IMR-90 (cell line): ENCODE measurements around the gene IGSF9B. TPM values are rescaled to one million over a fixed set of nuclear protein-coding genes. Genes with fewer than 3 reads are reported as not detected.

Source experiments
- ATAC-seq: fragments of 200-7000 bp; cut with Tn5 transposase; 2 replicates; pipeline ENCODE4 v1.9.1; 2020; ENCODE audit warnings: low read depth, mild to moderate bottlenecking, moderate library complexity
- BruUV-seq: library from RNA; stranded (reverse); fragments of 400-500 nt; replicated peaks from 2 replicates; lab custom pipeline; 2021; lab: Mats Ljungman, UMichigan
- CTCF ChIA-PET: fragments of 300-600 bp; formaldehyde crosslinking; extraction: SDS; loops from one replicate; lab custom pipeline; 2021; ENCODE audit warnings: antibody characterized with exemption; lab: Yijun Ruan, JAX
- POLR2A ChIA-PET: fragments of 300-600 bp; sonication (Branson Sonifier 250); formaldehyde crosslinking; loops from one replicate; lab custom pipeline; 2022; ENCODE audit warnings: antibody characterized with exemption; ENCODE audit not compliant: unreplicated experiment; lab: Charles Lee
- DNase-seq: peaks from one replicate; pipeline ENCODE4 v3.0.0; 2013
- H2AFZ ChIP-seq: replicated peaks from 2 replicates; pipeline ENCODE3; 2013; ENCODE audit warnings: low read length, mild to moderate bottlenecking; ENCODE audit not compliant: poor library complexity
- H2AK5ac ChIP-seq: 2 replicates; pipeline ENCODE4 v1.6.1; 2013; ENCODE audit warnings: low read depth, low read length, inconsistent platforms
- H2AK9ac ChIP-seq: replicated peaks from 2 replicates; pipeline ENCODE3; 2013; ENCODE audit warnings: mild to moderate bottlenecking, low read depth, low read length, moderate library complexity; ENCODE audit not compliant: poor library complexity
- H2BK120ac ChIP-seq: 2 replicates; pipeline ENCODE4 v1.6.1; 2013; ENCODE audit warnings: low read depth, low read length, inconsistent platforms
- H2BK15ac ChIP-seq: 3 replicates; pipeline ENCODE4 v1.6.1; 2013; ENCODE audit warnings: low read depth, low read length, inconsistent platforms
- H2BK20ac ChIP-seq: 2 replicates; pipeline ENCODE4 v1.6.1; 2013; ENCODE audit warnings: low read depth, mild to moderate bottlenecking, inconsistent platforms, low read length, moderate library complexity
- H2BK5ac ChIP-seq: 2 replicates; pipeline ENCODE4 v1.6.1; 2013; ENCODE audit warnings: mild to moderate bottlenecking, low read depth, low read length, inconsistent platforms; ENCODE audit not compliant: poor library complexity, severe bottlenecking
- H3K14ac ChIP-seq: replicated peaks from 2 replicates; pipeline ENCODE4 v1.6.1; 2013; ENCODE audit warnings: low read depth, low read length, inconsistent platforms
- H3K18ac ChIP-seq: 2 replicates; pipeline ENCODE4 v1.6.1; 2013; ENCODE audit warnings: low read depth, low read length, control low read depth
- H3K23ac ChIP-seq: 2 replicates; pipeline ENCODE4 v1.6.1; 2013; ENCODE audit warnings: low read depth, low read length, inconsistent platforms
- H3K27ac ChIP-seq: 2 replicates; pipeline ENCODE4 v1.5.1; 2013; ENCODE audit warnings: mild to moderate bottlenecking, control low read depth, low read length; ENCODE audit not compliant: insufficient read depth
- H3K27me3 ChIP-seq: 2 replicates; pipeline ENCODE4 v1.6.1; 2013; ENCODE audit warnings: low read length; ENCODE audit not compliant: control insufficient read depth, insufficient read depth
- H3K36me3 ChIP-seq: 2 replicates; pipeline ENCODE4 v1.6.1; 2013; ENCODE audit warnings: low read length, mixed read lengths; ENCODE audit not compliant: control insufficient read depth, insufficient read depth
- H3K4ac ChIP-seq: 2 replicates; pipeline ENCODE4 v1.6.1; 2013; ENCODE audit warnings: low read depth, low read length, inconsistent platforms
- H3K4me1 ChIP-seq: 2 replicates; pipeline ENCODE4 v1.6.1; 2013; ENCODE audit warnings: low read length, mixed read lengths; ENCODE audit not compliant: control insufficient read depth, insufficient read depth
- H3K4me2 ChIP-seq: 2 replicates; pipeline ENCODE4 v1.6.1; 2013; ENCODE audit warnings: low read depth, mild to moderate bottlenecking, control low read depth, low read length, moderate library complexity
- H3K4me3 ChIP-seq: 2 replicates; pipeline ENCODE4 v1.5.1; 2013; ENCODE audit warnings: low read depth, mild to moderate bottlenecking, control low read depth, low read length, moderate library complexity; ENCODE audit not compliant: insufficient read depth
- H3K56ac ChIP-seq: 2 replicates; pipeline ENCODE4 v1.6.1; 2013; ENCODE audit warnings: low read length, inconsistent platforms; ENCODE audit not compliant: insufficient read depth; ENCODE audit errors: extremely low read depth
- H3K79me1 ChIP-seq, 2 experiments: 2 replicates each; pipeline ENCODE4 v1.6.1; 2013; ENCODE audit warnings: low read length in 2 of 2, inconsistent platforms in 1 of 2, low read depth in 1 of 2
- H3K9ac ChIP-seq: 2 replicates; pipeline ENCODE4 v1.6.1; 2013; ENCODE audit warnings: low read depth, low read length, control low read depth
- H3K9me1 ChIP-seq: 2 replicates; pipeline ENCODE4 v1.6.1; 2013; ENCODE audit warnings: low read length, inconsistent platforms; ENCODE audit not compliant: insufficient read depth
- H3K9me3 ChIP-seq: 2 replicates; pipeline ENCODE4 v1.6.1; 2013; ENCODE audit warnings: low read length; ENCODE audit not compliant: control insufficient read depth, insufficient read depth
- H4K20me1 ChIP-seq: 2 replicates; pipeline ENCODE4 v1.6.1; 2013; ENCODE audit warnings: low read length, inconsistent platforms; ENCODE audit not compliant: insufficient read depth
- H4K5ac ChIP-seq: 2 replicates; pipeline ENCODE4 v1.6.1; 2013; ENCODE audit warnings: mild to moderate bottlenecking, low read depth, low read length, control low read depth
- H4K8ac ChIP-seq, 2 experiments: 2 replicates each; pipeline ENCODE4 v1.6.1; 2013; ENCODE audit warnings: low read depth in 2 of 2, low read length in 2 of 2, control low read depth in 1 of 2, inconsistent platforms in 1 of 2
- H4K91ac ChIP-seq: 2 replicates; pipeline ENCODE4 v1.6.1; 2013; ENCODE audit warnings: low read depth, low read length, inconsistent platforms; ENCODE audit not compliant: insufficient read depth
- BHLHE40 ChIP-seq: fragments of 150-350 bp; IDR thresholded peaks from 2 replicates; pipeline ENCODE4 v1.6.1; 2016; ENCODE audit warnings: mild to moderate bottlenecking, low read depth, low read length
- RCOR1 ChIP-seq: IDR thresholded peaks from 2 replicates; pipeline ENCODE4 v1.6.1; 2012; ENCODE audit warnings: mild to moderate bottlenecking, low read length, improper control_type of control experiment; ENCODE audit not compliant: insufficient replicate concordance
- RFX5 ChIP-seq: IDR thresholded peaks from 2 replicates; pipeline ENCODE4 v1.8.0; 2012; ENCODE audit warnings: low read depth, mild to moderate bottlenecking, low read length, moderate library complexity
- WGBS, 2 experiments: methylation state at CpG; one replicate each; pipeline versions ENCODE4 v1.1.5 to v1.1.7; 2013; ENCODE audit warnings: missing lambda C conversion rate in 2 of 2; ENCODE audit not compliant: insufficient read length in 1 of 2; ENCODE audit errors: extremely low coverage in 2 of 2; 5-methylcytosine and 5-hydroxymethylcytosine counted together
- dilution Hi-C: fragments of 300-500 bp; cut with HindIII; formaldehyde crosslinking; loops from one replicate; pipeline ENCODE4 v1.14.3; 2018; ENCODE audit warnings: low sequenced_read_pairs; ENCODE audit not compliant: unreplicated experiment
- in situ Hi-C: fragments of 300-500 bp; cut with MboI; formaldehyde crosslinking; loops from 3 replicates; pipeline ENCODE4 v1.14.3; 2019; ENCODE audit warnings: low sequenced_read_pairs, inconsistent platforms, mixed read lengths
- intact Hi-C: fragments of 100-400 bp; cut with micrococcal nuclease; formaldehyde crosslinking; loops from 2 replicates; pipeline ENCODE4 v1.10.0; 2022
- polyA plus RNA-seq, 3 experiments: library from polyadenylated mRNA; depleted of rRNA; stranded (reverse); fragments of >200 nt; gene quantifications; 2 replicates each; pipeline ENCODE4 v1.2.3, GENCODE V29; 2012; ENCODE audit warnings: low replicate concordance in 1 of 3
- total RNA-seq: library from RNA; depleted of rRNA; stranded (reverse); fragments of >200 nt; gene quantifications from 2 replicates; pipeline ENCODE4 v1.2.3, GENCODE V29; 2012
- TF ChIP-seq, protein P1 (sequence below): fragments of 150-350 bp; IDR thresholded peaks from 2 replicates; pipeline ENCODE4 v1.6.1; 2016; ENCODE audit warnings: low read depth, mild to moderate bottlenecking, low read length, moderate library complexity, borderline replicate concordance
- TF ChIP-seq, protein P2 (sequence below): fragments of 150-350 bp; IDR thresholded peaks from 2 replicates; pipeline ENCODE4 v1.6.1; 2017; ENCODE audit warnings: mild to moderate bottlenecking, antibody characterized with exemption, low read length, low read depth

The IGSF9B gene
- total and polyA plus RNA-seq, 2 of the 4 experiments (the other 2 are of a cell fraction), result under 0.01 to 0.10 TPM

DNA sequence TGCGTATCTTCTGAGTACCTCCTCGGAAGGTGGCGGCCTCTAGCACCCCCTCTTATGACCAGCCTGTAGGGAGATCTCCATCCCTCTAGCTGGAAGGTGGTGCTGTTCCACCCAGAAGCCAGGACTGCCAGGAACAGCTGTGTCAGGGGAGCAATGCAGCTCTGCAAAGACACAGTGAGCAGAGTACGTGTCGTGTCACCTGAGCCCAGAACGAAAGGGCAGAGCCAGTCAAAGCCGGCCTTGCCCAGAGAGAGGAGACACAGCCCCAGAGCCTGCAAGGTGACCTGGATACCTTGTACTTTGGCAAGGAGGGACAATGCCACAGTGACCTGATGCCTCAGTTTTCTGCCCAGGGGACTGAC is 18.7 kb upstream of the IGSF9B start:
- in situ Hi-C loops (no loop called here), intact Hi-C loops (no loop called here), dilution Hi-C loops (no loop called here)
- Histone ChIP-seq H3K9me3 (no peaks in the 10 kb centered on the region), H3K9ac (no peak overlapping the region), H2BK120ac (no peak overlapping the region), H3K4ac (no peak overlapping the region), H2BK15ac (no peak overlapping the region), H3K4me2 (no peak overlapping the region), H3K4me3 (no peak overlapping the region), H3K18ac (no peak overlapping the region), H2AFZ (no peak overlapping the region), H2BK5ac (no peak overlapping the region), H2BK20ac (no peak overlapping the region), H2AK9ac (no peak overlapping the region), H4K8ac (no peak overlapping the region), H3K27ac (no peak overlapping the region), H4K20me1 (no peaks in the 10 kb centered on the region), H2AK5ac (no peak overlapping the region), H3K4me1 (no peaks in the 10 kb centered on the region), H3K79me1 (no peaks in the 10 kb centered on the region), H3K36me3 (no peaks in the 10 kb centered on the region), H4K5ac (no peak overlapping the region), H3K27me3 (0 out of 2 replicates have a peak, but pooled peaks cover 2% of the 10 kb centered on the region), H4K91ac (no peak overlapping the region), H3K56ac (no peak overlapping the region), H3K14ac (no peak overlapping the region), H3K23ac (no peak overlapping the region), H3K9me1 (no peaks in the 10 kb centered on the region)
- BruUV-seq, result no TSS peak
- DNase-seq (no peak), ATAC-seq (no peak)
- WGBS, 2 experiments, result 47% methylated on average over 6 of the region's 7 CpGs; no CpG with 5 or more reads in 1 of the 2 experiments
- TF ChIP-seq, protein P1, sequence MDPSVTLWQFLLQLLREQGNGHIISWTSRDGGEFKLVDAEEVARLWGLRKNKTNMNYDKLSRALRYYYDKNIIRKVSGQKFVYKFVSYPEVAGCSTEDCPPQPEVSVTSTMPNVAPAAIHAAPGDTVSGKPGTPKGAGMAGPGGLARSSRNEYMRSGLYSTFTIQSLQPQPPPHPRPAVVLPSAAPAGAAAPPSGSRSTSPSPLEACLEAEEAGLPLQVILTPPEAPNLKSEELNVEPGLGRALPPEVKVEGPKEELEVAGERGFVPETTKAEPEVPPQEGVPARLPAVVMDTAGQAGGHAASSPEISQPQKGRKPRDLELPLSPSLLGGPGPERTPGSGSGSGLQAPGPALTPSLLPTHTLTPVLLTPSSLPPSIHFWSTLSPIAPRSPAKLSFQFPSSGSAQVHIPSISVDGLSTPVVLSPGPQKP, result no peak
- TF ChIP-seq RFX5 (no peak), BHLHE40 (no peak), RCOR1 (no peak)
- TF ChIP-seq, protein P2, sequence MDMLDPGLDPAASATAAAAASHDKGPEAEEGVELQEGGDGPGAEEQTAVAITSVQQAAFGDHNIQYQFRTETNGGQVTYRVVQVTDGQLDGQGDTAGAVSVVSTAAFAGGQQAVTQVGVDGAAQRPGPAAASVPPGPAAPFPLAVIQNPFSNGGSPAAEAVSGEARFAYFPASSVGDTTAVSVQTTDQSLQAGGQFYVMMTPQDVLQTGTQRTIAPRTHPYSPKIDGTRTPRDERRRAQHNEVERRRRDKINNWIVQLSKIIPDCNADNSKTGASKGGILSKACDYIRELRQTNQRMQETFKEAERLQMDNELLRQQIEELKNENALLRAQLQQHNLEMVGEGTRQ, result no peak
- ChIA-PET CTCF (no interaction called here), POLR2A (no interaction called here)
